CD4-positive, alpha-beta T cell treated with Interleukin-15 for 4 hours (primary cell): ENCODE results near the gene KCNIP1.

Experiments used
- DNase-seq: peaks from one replicate; pipeline ENCODE4 v3.0.0-alpha.2; 2020; ENCODE audit warnings: low spot score

The KCNIP1 gene

GRCh38 chr5:170597872-170598271 lies 94.1 kb downstream of the KCNIP1 start:
- DNase-seq, result no peak

- DNase-seq, result no peak
These were observed 95.9 kb downstream of the KCNIP1 start for GRCh38 chr5:170599756-170600155.

DNA sequence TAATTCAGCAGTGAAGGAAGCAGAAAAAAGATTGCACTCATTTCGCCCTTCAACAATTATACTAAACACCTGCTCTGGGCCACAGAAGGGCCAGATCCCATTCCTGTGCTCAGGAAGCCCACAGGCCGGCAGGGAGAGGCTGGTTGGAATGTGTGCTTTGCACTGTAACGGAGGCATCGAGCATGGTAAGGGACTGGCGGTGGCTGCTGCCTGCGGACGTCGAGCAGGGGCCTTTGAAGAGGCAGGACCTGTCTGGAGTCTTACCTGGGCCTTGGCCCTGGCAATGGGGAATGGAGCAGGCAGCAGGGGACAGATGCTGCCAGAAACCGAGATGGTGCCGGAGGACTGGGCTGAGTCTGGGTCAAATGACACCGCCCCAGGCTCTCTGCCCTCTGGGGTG lies 97.8 kb downstream of the KCNIP1 start:
- no peak for DNase-seq

DNA sequence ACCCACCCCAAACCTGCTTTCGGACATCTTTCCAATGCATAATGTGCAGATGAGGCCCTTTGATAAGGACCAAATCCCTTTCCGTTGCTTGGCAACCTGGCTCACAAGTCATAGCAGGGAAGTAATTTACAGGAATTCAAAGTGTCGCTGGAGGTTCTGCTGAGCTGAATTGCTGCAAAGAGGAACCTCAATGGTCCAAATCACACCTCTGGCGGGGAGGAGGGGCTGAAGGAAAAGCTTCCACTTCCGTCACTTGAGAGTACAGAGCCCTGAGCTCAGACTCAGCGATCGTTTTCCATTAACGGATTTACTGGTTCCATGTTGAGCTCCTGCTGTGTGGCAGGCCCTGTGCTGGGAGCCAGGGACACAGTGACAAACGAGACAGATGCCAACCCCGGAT lies 99.3 kb downstream of the KCNIP1 start:
- no peak for DNase-seq

DNA sequence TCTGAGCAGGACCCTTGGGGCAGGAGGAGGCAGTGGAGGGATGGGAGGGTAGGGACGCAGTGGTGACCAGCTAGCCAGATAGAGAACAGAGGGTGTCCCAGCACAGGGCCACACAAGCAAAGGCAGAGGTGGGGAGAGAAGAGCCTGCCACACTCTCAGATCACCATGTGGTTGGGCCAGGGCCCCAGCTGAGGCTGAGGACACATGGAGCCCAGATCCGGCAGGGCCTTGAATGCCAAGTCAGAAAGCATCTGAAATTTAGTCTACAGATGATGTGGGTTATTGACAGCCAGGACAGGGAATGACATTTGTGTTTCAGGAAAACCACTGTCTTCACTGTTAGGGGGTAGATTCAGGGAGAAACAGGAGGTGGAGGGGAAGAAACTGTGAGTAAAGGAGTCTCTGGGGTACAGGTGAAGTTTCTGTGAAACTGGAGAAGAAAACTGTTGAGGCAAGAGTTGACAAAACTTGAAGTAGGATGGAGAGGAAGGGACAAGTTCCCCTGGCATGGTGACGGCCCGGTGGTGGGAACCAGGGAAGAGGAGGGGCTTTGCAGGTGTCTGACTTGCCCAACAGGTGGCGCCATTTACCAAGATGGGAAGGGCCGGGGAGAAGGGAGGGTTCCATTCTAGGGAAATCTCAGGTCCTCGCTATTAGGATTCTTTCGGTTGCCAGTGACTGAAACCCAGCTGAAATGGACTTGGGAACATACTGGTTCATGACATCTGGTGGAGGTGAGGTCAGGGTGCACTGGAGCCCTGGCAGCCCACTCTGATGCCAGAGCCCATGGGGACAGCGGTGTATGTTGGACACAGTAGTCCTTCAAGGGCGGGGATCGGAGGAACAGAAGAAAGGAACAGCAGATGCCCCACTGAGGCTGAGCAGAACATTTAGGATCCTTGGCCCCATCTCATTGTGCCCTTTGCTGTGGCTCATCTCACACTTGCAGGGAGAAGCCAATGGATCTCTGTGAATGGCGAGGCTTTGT lies 100.1 kb downstream of the KCNIP1 start:
- no peak for DNase-seq

DNA sequence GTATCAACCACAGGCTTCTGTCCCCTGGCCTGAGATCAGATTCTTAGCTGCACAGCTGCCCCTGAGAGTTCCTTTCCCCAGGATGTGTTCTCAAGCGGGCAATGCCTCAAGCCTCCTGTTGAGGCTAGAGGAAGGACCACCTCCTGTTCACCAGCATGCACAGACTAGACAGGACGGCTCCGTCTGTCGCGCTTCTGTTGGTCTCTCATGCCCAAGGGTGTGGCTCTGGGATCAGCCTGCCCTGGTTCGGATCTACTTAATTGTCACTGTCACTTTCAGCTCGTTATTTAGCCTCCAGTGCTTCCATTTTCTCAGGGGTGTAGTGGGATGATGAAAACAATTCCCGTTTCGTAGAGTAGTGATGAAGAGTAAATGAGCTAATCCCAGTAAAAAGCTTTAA lies 103.1 kb downstream of the KCNIP1 start:
- DNase-seq, result no peak

- no peak for DNase-seq
These were observed 107.8 kb downstream of the KCNIP1 start for GRCh38 chr5:170611449-170612090.

- DNase-seq, result no peak
These were observed 108.4 kb downstream of the KCNIP1 start for GRCh38 chr5:170612256-170612678.

DNA sequence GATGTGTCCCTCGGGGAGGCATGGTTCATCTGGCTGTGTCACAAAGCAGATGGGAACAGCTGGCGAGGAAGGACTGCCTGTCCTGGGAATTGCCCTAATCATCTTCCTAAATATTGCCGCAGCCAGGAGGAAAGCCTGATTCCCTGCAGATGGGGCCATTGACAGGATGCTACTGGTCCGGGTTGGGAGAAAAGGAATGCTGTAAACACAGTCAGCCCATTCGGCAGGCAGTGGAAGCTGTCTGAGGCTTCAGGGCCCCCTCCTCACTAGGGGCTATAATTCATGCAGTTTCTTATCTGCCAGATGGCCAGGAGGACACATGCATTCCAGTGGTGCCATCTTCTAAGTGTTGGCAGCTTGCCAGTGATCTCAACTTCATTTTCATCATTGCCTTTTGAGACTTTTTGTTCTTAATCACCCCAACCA lies 110.3 kb downstream of the KCNIP1 start:
- DNase-seq, result no peak

DNA sequence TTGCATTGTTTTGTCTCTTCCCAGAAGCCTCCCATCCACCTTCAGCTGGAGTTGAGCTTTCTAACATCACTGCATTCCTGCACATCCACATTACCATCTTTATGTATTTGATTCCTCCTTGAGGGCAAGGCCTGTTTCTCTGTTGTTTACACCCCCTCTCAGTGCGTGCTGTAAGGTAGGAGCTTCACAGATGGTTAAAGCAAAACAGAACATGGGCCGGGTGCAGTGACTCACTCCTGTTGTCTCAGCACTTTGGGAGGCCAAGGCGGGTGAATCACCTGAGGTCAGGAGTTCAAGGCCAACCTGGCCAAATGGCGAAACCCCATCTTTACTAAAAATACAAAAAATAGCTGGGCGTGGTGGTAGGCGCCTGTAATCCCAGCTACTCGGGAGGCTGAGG lies 110.9 kb downstream of the KCNIP1 start:
- DNase-seq, result no peak

- DNase-seq, result no peak
These were observed 114.0 kb downstream of the KCNIP1 start for GRCh38 chr5:170617533-170618490.

DNA sequence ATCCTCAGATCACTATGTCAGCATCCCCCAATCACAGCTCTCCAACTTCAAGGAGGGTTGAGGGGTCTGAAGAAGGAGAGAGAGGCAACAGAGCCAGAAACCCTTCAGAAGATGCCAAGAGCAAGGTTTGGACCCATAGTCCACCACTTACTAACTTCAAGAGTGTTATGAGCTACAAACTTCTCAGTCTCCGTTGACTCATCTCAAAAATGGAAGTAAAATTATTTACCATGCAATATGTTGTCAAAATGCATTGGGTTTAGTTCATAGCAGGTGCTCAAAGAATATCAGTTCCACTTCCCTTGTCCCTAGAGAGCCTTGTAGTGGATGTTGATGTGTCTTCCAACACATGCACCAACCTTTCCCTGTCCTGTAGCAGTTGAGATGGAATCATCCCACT lies 116.0 kb downstream of the KCNIP1 start:
- no peak for DNase-seq

GRCh38 chr5:170622933-170623332 lies 119.1 kb downstream of the KCNIP1 start:
- DNase-seq, result no peak

DNA sequence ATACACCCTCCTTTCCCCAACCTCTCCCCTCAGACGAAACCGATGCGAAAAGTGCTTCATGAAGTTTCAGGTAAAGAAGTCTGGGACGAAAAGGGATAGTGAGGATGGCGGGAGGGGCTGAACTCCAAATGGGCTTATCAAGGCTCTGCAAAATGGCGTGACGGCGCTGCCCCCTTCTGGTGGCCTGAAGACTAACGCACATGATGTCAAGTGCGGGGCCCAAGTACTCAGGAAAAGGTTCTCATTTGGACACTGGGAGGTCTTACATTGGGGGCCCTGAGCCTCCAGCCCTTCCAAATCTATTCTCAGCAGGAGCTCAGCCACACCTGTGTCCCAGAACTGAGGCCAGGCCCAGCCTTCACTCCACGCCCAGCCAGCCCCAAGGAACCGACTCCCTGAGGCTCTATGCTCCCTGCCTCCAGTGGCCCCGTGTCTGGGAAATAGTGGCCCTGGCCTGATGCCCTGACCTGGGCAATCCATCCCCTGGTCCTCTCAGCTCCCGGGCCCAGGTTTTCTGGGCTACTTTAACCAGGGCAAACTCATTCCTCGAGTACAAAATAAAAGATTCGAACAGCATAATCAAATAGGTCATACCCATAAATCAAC lies 119.9 kb downstream of the KCNIP1 start:
- DNase-seq, result no peak

DNA sequence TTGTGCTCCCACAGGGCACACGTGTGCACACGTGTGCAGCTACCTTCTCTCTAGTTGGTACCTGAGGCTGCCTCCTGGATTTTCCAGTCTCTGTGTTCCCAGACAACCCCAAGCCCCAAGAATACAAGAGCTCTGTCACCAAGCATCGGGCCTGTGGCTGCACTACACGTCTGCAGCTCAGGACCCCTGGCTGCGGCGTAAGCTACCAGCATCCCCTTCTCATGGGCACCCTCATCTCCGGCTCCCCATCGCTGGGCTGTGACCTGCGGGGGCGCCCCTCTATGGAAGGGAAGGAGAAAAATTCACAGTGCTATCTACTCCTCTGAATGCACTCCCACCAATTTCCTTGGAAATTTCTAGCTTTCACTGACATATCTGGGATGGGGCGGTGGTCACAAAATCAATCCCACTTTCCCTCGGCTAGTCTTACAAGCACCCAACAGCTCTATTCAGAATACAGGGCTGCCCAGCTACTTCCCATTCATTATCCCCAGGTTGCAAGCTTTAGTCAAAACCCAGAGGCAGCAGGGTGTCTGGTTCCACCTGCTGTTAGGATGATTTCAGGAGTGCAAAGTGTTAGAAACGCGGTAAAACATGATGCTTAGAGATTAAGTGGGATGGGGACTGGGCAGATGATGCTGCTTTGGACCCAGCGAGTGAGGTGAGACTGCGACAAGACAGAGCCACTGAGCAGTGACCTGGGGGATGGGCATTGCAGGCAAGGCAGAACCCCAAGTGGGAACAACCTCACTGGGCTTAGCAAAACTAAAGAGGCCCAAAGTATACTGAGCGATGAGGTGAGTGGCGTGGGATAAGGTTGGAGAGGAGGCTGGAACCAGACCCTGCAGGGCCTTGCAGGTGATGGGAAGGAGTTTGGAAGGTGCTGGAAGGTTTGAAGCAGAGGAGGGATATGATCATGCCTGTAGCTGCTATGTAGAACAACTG lies 121.7 kb downstream of the KCNIP1 start:
- DNase-seq, result no peak

GRCh38 chr5:170626507-170627150 lies 122.8 kb downstream of the KCNIP1 start:
- no peak for DNase-seq

DNA sequence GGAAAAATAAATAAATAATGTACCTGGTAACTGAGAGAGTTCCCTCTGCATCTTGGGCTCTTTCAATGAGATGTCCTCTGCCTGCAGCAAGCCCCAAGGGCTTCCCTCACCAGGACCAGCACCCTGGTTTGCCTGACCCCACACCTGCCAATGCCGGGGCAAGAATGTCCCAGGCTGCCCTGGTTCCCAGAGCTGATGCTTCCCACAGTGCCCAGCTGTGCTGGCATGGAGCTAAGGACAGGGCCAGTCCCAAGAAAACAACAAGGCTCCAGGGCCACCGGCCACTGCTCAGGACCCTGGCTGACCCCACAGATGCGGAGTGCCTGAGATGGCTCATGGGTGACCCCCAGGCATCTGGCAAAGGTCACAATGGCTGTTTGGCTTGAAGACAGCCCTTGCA lies 123.5 kb downstream of the KCNIP1 start:
- DNase-seq, result no peak

DNA sequence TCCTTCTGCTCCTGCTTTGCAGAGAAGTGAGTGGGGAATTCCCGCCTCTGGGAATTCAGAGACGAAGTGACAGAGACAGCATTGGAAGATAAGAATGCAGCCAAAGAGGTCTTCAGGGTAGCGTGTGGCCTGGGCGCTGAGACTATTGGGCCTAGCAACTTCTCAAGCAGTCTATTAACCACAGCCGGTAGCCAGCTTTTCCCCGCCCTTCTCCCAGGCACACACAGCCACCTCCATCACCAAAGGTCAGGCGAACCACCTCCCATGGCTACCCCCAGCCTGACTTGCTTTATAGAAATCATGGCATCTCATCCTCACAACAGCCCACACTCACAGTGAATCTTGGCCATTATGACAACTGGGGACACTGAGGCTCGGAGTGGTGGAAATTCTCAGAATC lies 124.2 kb downstream of the KCNIP1 start:
- no peak for DNase-seq

DNA sequence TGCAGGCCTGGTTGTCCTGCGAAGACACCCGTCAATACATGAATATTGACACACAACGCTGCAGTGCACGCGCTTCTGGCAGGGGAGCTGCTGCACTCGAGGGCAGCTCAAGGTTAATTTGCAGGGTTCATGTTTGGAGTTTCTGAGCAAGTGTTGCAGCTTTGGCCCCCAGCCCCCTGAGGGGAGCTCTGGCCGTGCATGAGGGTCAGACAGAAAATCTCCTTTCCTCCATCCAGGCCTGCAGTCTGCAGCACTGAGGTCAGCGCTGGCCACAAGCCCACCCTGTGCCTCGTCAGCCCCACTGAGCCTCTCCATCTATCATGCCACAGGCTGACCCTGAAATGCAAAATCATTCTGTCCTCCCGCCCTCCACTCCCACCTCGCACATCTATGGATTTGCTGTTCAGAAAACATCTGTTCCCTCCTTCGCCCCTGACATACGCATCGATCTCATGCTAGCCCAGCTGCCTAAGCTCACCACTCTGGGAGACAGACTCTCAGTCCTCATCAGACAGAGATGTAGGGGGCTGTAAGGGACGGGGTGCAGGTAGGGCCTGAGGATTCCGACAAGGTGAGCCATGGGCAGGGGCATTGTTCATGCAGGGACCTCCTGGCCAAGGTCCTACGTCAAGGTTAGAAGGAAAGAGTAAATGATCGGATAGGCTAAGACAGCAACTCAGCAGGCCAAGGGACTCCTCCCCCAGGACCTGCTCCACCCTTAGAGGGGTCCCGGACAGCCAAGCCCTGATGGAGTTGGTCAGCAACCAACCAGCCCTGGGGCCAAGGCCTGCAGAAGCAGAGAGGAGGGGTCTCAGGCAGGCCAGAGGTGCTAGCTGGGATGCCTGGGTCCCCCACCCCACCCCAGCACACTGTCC lies 125.1 kb downstream of the KCNIP1 start:
- no peak for DNase-seq
